H9 (cell line): ENCODE data around the gene TMEFF2. TPM values are rescaled to one million over a fixed set of nuclear protein-coding genes. Genes with fewer than 3 reads are reported as not detected.

Experiments
- DNase-seq: peaks from one replicate; pipeline ENCODE4 v3.0.0-alpha.2; 2017
- H2AFZ ChIP-seq: one replicate; pipeline ENCODE4 v1.6.1; 2013; ENCODE audit warnings: mild to moderate bottlenecking, low read length, control low read depth, moderate library complexity
- H2AK5ac ChIP-seq: 2 replicates; pipeline ENCODE4 v1.6.1; 2013; ENCODE audit warnings: low read length, control low read depth, mixed read lengths; ENCODE audit not compliant: insufficient read length
- H2BK120ac ChIP-seq: one replicate; pipeline ENCODE4 v1.6.1; 2013; ENCODE audit warnings: low read depth, mild to moderate bottlenecking, low read length, control low read depth, inconsistent platforms; ENCODE audit not compliant: poor library complexity, severe bottlenecking
- H2BK12ac ChIP-seq: 2 replicates; pipeline ENCODE4 v1.6.1; 2013; ENCODE audit warnings: low read length, control low read depth, mixed read lengths, low read depth; ENCODE audit not compliant: insufficient read length
- H2BK15ac ChIP-seq: 2 replicates; pipeline ENCODE4 v1.6.1; 2013; ENCODE audit warnings: low read depth, low read length, control low read depth
- H2BK20ac ChIP-seq: one replicate; pipeline ENCODE4 v1.6.1; 2013; ENCODE audit warnings: low read depth, mild to moderate bottlenecking, low read length, control low read depth, inconsistent platforms; ENCODE audit not compliant: poor library complexity, severe bottlenecking
- H2BK5ac ChIP-seq: 2 replicates; pipeline ENCODE4 v1.6.1; 2013; ENCODE audit warnings: low read length, control low read depth, mixed read lengths; ENCODE audit not compliant: insufficient read length
- H3K14ac ChIP-seq: 2 replicates; pipeline ENCODE4 v1.6.1; 2013; ENCODE audit warnings: low read length, control low read depth; ENCODE audit not compliant: insufficient read depth
- H3K18ac ChIP-seq: 2 replicates; pipeline ENCODE4 v1.6.1; 2013; ENCODE audit warnings: low read depth, mild to moderate bottlenecking, mixed read lengths, low read length, control low read depth; ENCODE audit not compliant: insufficient read length
- H3K23ac ChIP-seq: 2 replicates; pipeline ENCODE4 v1.6.1; 2013; ENCODE audit warnings: low read length, control low read depth, mixed read lengths, low read depth; ENCODE audit not compliant: insufficient read length
- H3K23me2 ChIP-seq: 2 replicates; pipeline ENCODE4 v1.6.1; 2013; ENCODE audit warnings: low read depth, mild to moderate bottlenecking, mixed read lengths, low read length, control low read depth; ENCODE audit not compliant: insufficient read length, poor library complexity, severe bottlenecking
- H3K27ac ChIP-seq: 2 replicates; pipeline ENCODE4 v1.5.1; 2013; ENCODE audit warnings: low read length, control low read depth, mixed read lengths, low read depth; ENCODE audit not compliant: insufficient read length
- H3K27me3 ChIP-seq: 2 replicates; pipeline ENCODE4 v1.6.1; 2013; ENCODE audit warnings: low read length, control low read depth, inconsistent platforms; ENCODE audit not compliant: insufficient read depth
- H3K4ac ChIP-seq: 2 replicates; pipeline ENCODE4 v1.6.1; 2013; ENCODE audit warnings: low read depth, mild to moderate bottlenecking, control low read depth, inconsistent platforms, low read length, moderate library complexity
- H3K4me1 ChIP-seq: 2 replicates; pipeline ENCODE4 v1.6.1; 2013; ENCODE audit warnings: low read length, control low read depth, inconsistent platforms; ENCODE audit not compliant: insufficient read depth
- H3K4me2 ChIP-seq: 2 replicates; pipeline ENCODE4 v1.6.1; 2013; ENCODE audit warnings: low read length, control low read depth, mixed read lengths; ENCODE audit not compliant: insufficient read length, insufficient read depth
- H3K56ac ChIP-seq: 2 replicates; pipeline ENCODE4 v1.6.1; 2013; ENCODE audit warnings: low read depth, mild to moderate bottlenecking, mixed read lengths, low read length, control low read depth; ENCODE audit not compliant: insufficient read length
- H3K79me1 ChIP-seq: 2 replicates; pipeline ENCODE4 v1.6.1; 2013; ENCODE audit warnings: low read depth, mild to moderate bottlenecking, moderate library complexity, low read length, control low read depth, inconsistent platforms; ENCODE audit not compliant: insufficient read depth, poor library complexity, severe bottlenecking
- H3K79me2 ChIP-seq: 2 replicates; pipeline ENCODE4 v1.6.1; 2013; ENCODE audit warnings: low read length, control low read depth, inconsistent platforms; ENCODE audit not compliant: insufficient read depth
- H3K9ac ChIP-seq: 2 replicates; pipeline ENCODE4 v1.6.1; 2013; ENCODE audit warnings: low read length, control low read depth, mixed read lengths; ENCODE audit not compliant: insufficient read length; ENCODE audit errors: extremely low read depth
- H3K9me3 ChIP-seq: one replicate; pipeline ENCODE4 v1.6.1; 2013; ENCODE audit warnings: low read depth, low read length, inconsistent platforms; ENCODE audit not compliant: control insufficient read depth
- H3T11ph ChIP-seq: one replicate; pipeline ENCODE4 v1.6.1; 2013; ENCODE audit warnings: mild to moderate bottlenecking, low read length, control low read depth, inconsistent platforms
- H4K20me1 ChIP-seq: one replicate; pipeline ENCODE4 v1.6.1; 2013; ENCODE audit not compliant: control insufficient read depth, insufficient read length, insufficient read depth
- H4K5ac ChIP-seq: 2 replicates; pipeline ENCODE4 v1.6.1; 2013; ENCODE audit warnings: low read depth, mild to moderate bottlenecking, mixed read lengths, low read length, control low read depth; ENCODE audit not compliant: insufficient read length
- H4K8ac ChIP-seq: replicated peaks from 2 replicates; pipeline ENCODE4 v1.6.1; 2013; ENCODE audit warnings: low read length, control low read depth, mixed read lengths, low read depth; ENCODE audit not compliant: insufficient read length
- H4K91ac ChIP-seq: 2 replicates; pipeline ENCODE4 v1.6.1; 2013; ENCODE audit warnings: low read depth, mild to moderate bottlenecking, moderate library complexity, mixed read lengths, low read length, control low read depth; ENCODE audit not compliant: insufficient read length
- H3K27ac Mint-ChIP-seq, 3 experiments: 2 replicates in 2 of 3; 3 replicates in 1 of 3; pipeline ENCODE4 v1.8.0; 2020 to 2021; ENCODE audit warnings: mixed read lengths in 3 of 3, mild to moderate bottlenecking in 1 of 3, moderate library complexity in 1 of 3
- H3K27me3 Mint-ChIP-seq: 2 replicates; pipeline ENCODE4 v1.8.0; 2021; ENCODE audit warnings: low read depth, mild to moderate bottlenecking, moderate library complexity, mixed read lengths
- H3K36me3 Mint-ChIP-seq, 3 experiments: 2 replicates in 2 of 3; 3 replicates in 1 of 3; pipeline ENCODE4 v1.8.0; 2020 to 2021; ENCODE audit warnings: low read depth in 3 of 3, mixed read lengths in 3 of 3; ENCODE audit not compliant: insufficient read depth in 1 of 3
- H3K4me1 Mint-ChIP-seq, 2 experiments: 2 replicates each; pipeline ENCODE4 v1.8.0; 2020; ENCODE audit warnings: mixed read lengths in 2 of 2
- H3K4me3 Mint-ChIP-seq, 2 experiments: 2 replicates in 1 of 2; 3 replicates in 1 of 2; pipeline ENCODE4 v1.8.0; 2020 to 2021; ENCODE audit warnings: mild to moderate bottlenecking in 2 of 2, mixed read lengths in 2 of 2, moderate library complexity in 1 of 2
- H3K9me3 Mint-ChIP-seq, 2 experiments: 2 replicates in 1 of 2; 3 replicates in 1 of 2; pipeline ENCODE4 v1.8.0; 2020; ENCODE audit warnings: mild to moderate bottlenecking in 2 of 2, mixed read lengths in 2 of 2, moderate library complexity in 1 of 2
- WGBS: extraction: QIAGEN DNeasy Blood & Tissue Kit; methylation state at CpG from one replicate; pipeline ENCODE4 v1.1.7; 2013; ENCODE audit warnings: missing lambda C conversion rate, low lambda C conversion rate, mixed read lengths; ENCODE audit not compliant: insufficient read length; ENCODE audit errors: extremely low coverage; 5-methylcytosine and 5-hydroxymethylcytosine counted together
- total RNA-seq: library from RNA; stranded (reverse); gene quantifications from 2 replicates; pipeline ENCODE4 v1.2.1, GENCODE V29; 2021
- TF ChIP-seq, protein P1 (sequence below): fragments of 200-600 bp; sonication (generic); conservative IDR thresholded peaks from 3 replicates; pipeline ENCODE4 v1.8.0; 2021; ENCODE audit warnings: antibody characterized with exemption, mild to moderate bottlenecking

TMEFF2 gene
- total RNA-seq, 1 experiment from 2014 or later, result 0.39 TPM

GRCh38 chr2:192049362-192049761, 145.4 kb downstream of the TMEFF2 start:
- no CpG with 5 or more reads among the region's 4 CpGs for WGBS
- Histone ChIP-seq H4K20me1 (no peaks in the 10 kb centered on the region), H2BK15ac (no peak overlapping the region), H3K4me2 (no peak overlapping the region), H2BK5ac (no peak overlapping the region), H2AK5ac (no peak overlapping the region), H2BK20ac (no peak overlapping the region), H3K14ac (no peak overlapping the region), H2BK12ac (no peak overlapping the region), H3K18ac (no peak overlapping the region), H4K8ac (no peak overlapping the region), H3T11ph (no peak overlapping the region), H2BK120ac (no peak overlapping the region), H3K9ac (no peak overlapping the region), H3K27ac (no peak overlapping the region), H3K79me1 (no peaks in the 10 kb centered on the region), H3K79me2 (no peaks in the 10 kb centered on the region), H3K23me2 (no peaks in the 10 kb centered on the region), H4K5ac (no peak overlapping the region), H3K9me3 (no peaks in the 10 kb centered on the region), H2AFZ (no peak overlapping the region), H3K23ac (no peak overlapping the region), H3K4ac (no peak overlapping the region), H3K56ac (no peak overlapping the region), H4K91ac (no peak overlapping the region), H3K4me1 (no peaks in the 10 kb centered on the region), H3K27me3 (no peaks in the 10 kb centered on the region)
- TF ChIP-seq, protein P1, sequence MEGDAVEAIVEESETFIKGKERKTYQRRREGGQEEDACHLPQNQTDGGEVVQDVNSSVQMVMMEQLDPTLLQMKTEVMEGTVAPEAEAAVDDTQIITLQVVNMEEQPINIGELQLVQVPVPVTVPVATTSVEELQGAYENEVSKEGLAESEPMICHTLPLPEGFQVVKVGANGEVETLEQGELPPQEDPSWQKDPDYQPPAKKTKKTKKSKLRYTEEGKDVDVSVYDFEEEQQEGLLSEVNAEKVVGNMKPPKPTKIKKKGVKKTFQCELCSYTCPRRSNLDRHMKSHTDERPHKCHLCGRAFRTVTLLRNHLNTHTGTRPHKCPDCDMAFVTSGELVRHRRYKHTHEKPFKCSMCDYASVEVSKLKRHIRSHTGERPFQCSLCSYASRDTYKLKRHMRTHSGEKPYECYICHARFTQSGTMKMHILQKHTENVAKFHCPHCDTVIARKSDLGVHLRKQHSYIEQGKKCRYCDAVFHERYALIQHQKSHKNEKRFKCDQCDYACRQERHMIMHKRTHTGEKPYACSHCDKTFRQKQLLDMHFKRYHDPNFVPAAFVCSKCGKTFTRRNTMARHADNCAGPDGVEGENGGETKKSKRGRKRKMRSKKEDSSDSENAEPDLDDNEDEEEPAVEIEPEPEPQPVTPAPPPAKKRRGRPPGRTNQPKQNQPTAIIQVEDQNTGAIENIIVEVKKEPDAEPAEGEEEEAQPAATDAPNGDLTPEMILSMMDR, result no peak
- peaks cover 2 to 5% of the 10 kb centered on the region in 2 experiments for H3K4me1 Mint-ChIP-seq
- no peak overlapping the region for H3K4me3 Mint-ChIP-seq
- H3K27ac Mint-ChIP-seq, result no peak overlapping the region
- no peak for DNase-seq
- H3K27me3 Mint-ChIP-seq, result no peaks in the 10 kb centered on the region
- no peaks in the 10 kb centered on the region for H3K36me3 Mint-ChIP-seq
- peaks cover 0 to 2% of the 10 kb centered on the region in 2 experiments; a peak in 1 of 5 replicates for H3K9me3 Mint-ChIP-seq
